ENCODE results near the gene ATAD3B.

ATAD3B gene

GRCh38 chr1:1437033-1437903 is 34.3 kb upstream of the ATAD3B start:
- H3K4me3 ChIP-seq (replicated peaks; ENCODE audit: insufficient read depth, low read length): no peak overlapping the region
- H3K27me3 ChIP-seq (ENCODE audit: insufficient read depth, poor library complexity, severe bottlenecking): peaks cover 11% of the 10 kb centered on the region
- no peak for TF ChIP-seq GABPA (IDR thresholded peaks at IDR 0.05; ENCODE audit: low read depth)
- no peak for TF ChIP-seq POLR2AphosphoS5 (IDR thresholded peaks at IDR 0.05; ENCODE audit: low read depth)
- TF ChIP-seq, protein P1, sequence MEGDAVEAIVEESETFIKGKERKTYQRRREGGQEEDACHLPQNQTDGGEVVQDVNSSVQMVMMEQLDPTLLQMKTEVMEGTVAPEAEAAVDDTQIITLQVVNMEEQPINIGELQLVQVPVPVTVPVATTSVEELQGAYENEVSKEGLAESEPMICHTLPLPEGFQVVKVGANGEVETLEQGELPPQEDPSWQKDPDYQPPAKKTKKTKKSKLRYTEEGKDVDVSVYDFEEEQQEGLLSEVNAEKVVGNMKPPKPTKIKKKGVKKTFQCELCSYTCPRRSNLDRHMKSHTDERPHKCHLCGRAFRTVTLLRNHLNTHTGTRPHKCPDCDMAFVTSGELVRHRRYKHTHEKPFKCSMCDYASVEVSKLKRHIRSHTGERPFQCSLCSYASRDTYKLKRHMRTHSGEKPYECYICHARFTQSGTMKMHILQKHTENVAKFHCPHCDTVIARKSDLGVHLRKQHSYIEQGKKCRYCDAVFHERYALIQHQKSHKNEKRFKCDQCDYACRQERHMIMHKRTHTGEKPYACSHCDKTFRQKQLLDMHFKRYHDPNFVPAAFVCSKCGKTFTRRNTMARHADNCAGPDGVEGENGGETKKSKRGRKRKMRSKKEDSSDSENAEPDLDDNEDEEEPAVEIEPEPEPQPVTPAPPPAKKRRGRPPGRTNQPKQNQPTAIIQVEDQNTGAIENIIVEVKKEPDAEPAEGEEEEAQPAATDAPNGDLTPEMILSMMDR (IDR thresholded peaks at IDR 0.05; ENCODE audit: insufficient read depth, low read length): no peak
- TF ChIP-seq REST (IDR thresholded peaks at IDR 0.05; ENCODE audit: insufficient replicate concordance, low read depth): no peak
- TF ChIP-seq SPI1 (IDR thresholded peaks at IDR 0.05; ENCODE audit: borderline replicate concordance, low read depth): no peak
- H3K27ac ChIP-seq (replicated peaks): no peak overlapping the region
- DNase-seq (ENCODE audit: low read depth in 1 of 2, low spot score in 1 of 2): no peak

GRCh38 chr1:1437904-1438376 is 33.6 kb upstream of the ATAD3B start:
- no peak overlapping the region for H3K27ac ChIP-seq (replicated peaks)
- peaks cover 11% of the 10 kb centered on the region for H3K27me3 ChIP-seq (ENCODE audit: insufficient read depth, poor library complexity, severe bottlenecking)
- DNase-seq (ENCODE audit: low read depth in 1 of 2, low spot score in 1 of 2): peak; percentile 63 to 72
- TF ChIP-seq SPI1 (IDR thresholded peaks at IDR 0.05; ENCODE audit: borderline replicate concordance, low read depth): no peak
- no peak for TF ChIP-seq POLR2AphosphoS5 (IDR thresholded peaks at IDR 0.05; ENCODE audit: low read depth)
- TF ChIP-seq GABPA (IDR thresholded peaks at IDR 0.05; ENCODE audit: low read depth): no peak
- no peak for TF ChIP-seq REST (IDR thresholded peaks at IDR 0.05; ENCODE audit: insufficient replicate concordance, low read depth)
- TF ChIP-seq, protein P1 (IDR thresholded peaks at IDR 0.05; ENCODE audit: insufficient read depth, low read length): no peak
- H3K4me3 ChIP-seq (replicated peaks; ENCODE audit: insufficient read depth, low read length): no peak overlapping the region

DNA sequence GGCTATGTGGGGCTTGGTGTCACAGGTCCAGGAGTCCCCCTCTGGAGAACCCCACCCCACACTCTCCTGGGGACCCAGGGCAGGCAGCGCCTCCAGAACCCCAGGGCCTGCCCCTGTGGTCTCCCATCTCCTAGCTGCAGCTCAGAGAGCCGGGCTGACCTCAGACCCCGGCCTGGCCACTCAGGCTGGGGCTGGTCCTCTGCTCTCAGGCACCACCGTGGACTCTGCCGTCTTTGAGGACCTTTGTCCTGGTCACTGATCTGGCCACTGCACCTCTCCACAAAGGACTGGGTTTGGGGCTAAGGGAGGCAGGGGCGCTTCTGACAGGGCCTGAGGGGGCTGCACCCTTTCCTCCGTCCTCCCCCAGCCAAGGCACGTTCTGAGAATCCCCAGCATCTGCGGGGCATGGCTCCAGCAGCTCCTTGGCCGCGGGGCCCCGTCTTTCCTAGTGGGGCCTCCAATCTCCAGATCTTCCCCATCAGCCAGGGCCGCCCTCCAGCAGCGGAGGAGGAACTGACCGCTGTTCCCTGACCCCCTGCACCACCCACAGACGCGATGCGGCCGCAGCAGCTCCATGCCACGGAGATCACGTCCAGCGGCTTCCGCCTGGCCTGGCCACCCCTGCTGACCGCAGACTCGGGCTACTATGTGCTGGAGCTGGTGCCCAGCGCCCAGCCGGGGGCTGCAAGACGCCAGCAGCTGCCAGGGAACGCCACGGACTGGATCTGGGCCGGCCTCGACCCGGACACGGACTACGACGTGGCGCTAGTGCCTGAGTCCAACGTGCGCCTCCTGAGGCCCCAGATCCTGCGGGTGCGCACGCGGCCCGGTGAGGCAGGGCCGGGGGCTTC is 32.8 kb upstream of the ATAD3B start:
- Histone ChIP-seq H3K27ac (replicated peaks) (no peak overlapping the region), H3K4me3 (replicated peaks; ENCODE audit: insufficient read depth, low read length) (no peak overlapping the region), H3K27me3 (ENCODE audit: insufficient read depth, poor library complexity, severe bottlenecking) (peaks cover 11% of the 10 kb centered on the region)
- no peak for TF ChIP-seq POLR2AphosphoS5 (IDR thresholded peaks at IDR 0.05; ENCODE audit: low read depth)
- DNase-seq (ENCODE audit: low read depth in 1 of 2, low spot score in 1 of 2): no peak
